AG08395 (cell line): ENCODE measurements around the gene RUVBL2.

Experiments used
- DNase-seq: peaks from one replicate; pipeline ENCODE4 v3.0.0; 2012; ENCODE audit warnings: mixed read lengths, low spot score

The RUVBL2 gene

GRCh38 chr19:48989701-48990291 lies 3.9 kb upstream of the RUVBL2 start:
- DNase-seq: no peak

GRCh38 chr19:48990400-48990799 lies 3.3 kb upstream of the RUVBL2 start:
- DNase-seq: no peak

GRCh38 chr19:48991011-48991609 lies 2.6 kb upstream of the RUVBL2 start:
- DNase-seq: no peak

GRCh38 chr19:48991873-48992580 lies 1.7 kb upstream of the RUVBL2 start:
- DNase-seq: peak; percentile 94

- DNase-seq: no peak
Observed at GRCh38 chr19:48992581-48993174, 1.0 kb upstream of the RUVBL2 start.

- DNase-seq: no peak
Observed at GRCh38 chr19:48994035-48994386, 324 bp downstream of the RUVBL2 start.

- DNase-seq: peak; percentile 43
Observed at GRCh38 chr19:48997972-48998371, 4.3 kb downstream of the RUVBL2 start.

GRCh38 chr19:48999481-49000325 lies 6.0 kb downstream of the RUVBL2 start:
- DNase-seq: peak; percentile 70

GRCh38 chr19:49004133-49004532 lies 10.4 kb downstream of the RUVBL2 start:
- no peak for DNase-seq

- no peak for DNase-seq
Observed at GRCh38 chr19:49004964-49005614, 11.4 kb downstream of the RUVBL2 start.

- DNase-seq: no peak
Observed at GRCh38 chr19:49006905-49007304, 13.2 kb downstream of the RUVBL2 start.

GRCh38 chr19:49009828-49010227 lies 16.1 kb downstream of the RUVBL2 start:
- DNase-seq: no peak

- no peak for DNase-seq
Observed at GRCh38 chr19:49010453-49010852, 16.8 kb downstream of the RUVBL2 start.

GRCh38 chr19:49011194-49011593 lies 17.5 kb downstream of the RUVBL2 start:
- DNase-seq: no peak

GRCh38 chr19:49014123-49014869 lies 20.6 kb downstream of the RUVBL2 start:
- DNase-seq: no peak

- no peak for DNase-seq
Observed at GRCh38 chr19:49014870-49015255, 21.2 kb downstream of the RUVBL2 start.

GRCh38 chr19:49016067-49016839 lies 22.6 kb downstream of the RUVBL2 start:
- DNase-seq: no peak

GRCh38 chr19:49017041-49017665 lies 23.5 kb downstream of the RUVBL2 start, which contains the start of gene LHB:
LHB (minus strand) TSS chr19:49017091; CDS start chr19:49017081, 10 bp downstream.
- no peak for DNase-seq

- DNase-seq: peak; percentile 75
Observed at GRCh38 chr19:49017666-49018351, 24.1 kb downstream of the RUVBL2 start.
